ENCODE data around the gene ANKS1A. TPM values are rescaled to one million over a fixed set of nuclear protein-coding genes. Genes with fewer than 3 reads are reported as not detected.
"Not testable (repeated sequence)": the region's sequence is repeated elsewhere in the genome, so short reads cannot be mapped to it uniquely, and the experiment has no call there.

The ANKS1A gene
- polyA plus RNA-seq, 3 donors: 5.4 to 12.7 (median 9.6) TPM

GRCh38 chr6:35128496-35128895, 239.4 kb downstream of the ANKS1A start:
- WGBS, 3 donors: 82 to 91% (median 82%) methylated on average over 3 of the region's 3 CpGs
- no peak overlapping the region for H3K27ac ChIP-seq (ENCODE audit: low read depth, low read length)

DNA sequence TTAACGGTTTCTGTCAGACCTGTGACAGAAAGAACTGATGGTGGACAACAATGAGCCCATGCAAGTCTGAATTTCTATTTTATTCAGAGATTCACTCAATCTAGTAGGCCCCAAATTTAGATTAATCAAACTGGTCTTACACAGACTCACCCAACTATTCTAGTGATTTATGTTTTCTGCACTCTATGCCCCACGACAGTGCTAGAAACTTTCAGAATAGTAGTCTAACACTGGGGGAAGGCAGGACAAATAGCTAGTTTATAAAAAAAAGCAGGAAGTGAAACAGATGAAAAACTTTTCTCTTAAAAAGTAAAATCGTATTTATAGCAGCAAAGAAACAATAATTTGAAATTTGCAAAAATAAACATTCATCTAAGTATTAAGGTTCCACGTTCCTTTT, 247.1 kb downstream of the ANKS1A start:
- WGBS, 3 donors: 59 to 83% (median 64%) methylated on average over 3 of the region's 4 CpGs
- no peak overlapping the region for H3K27ac ChIP-seq (ENCODE audit: low read depth, low read length)

GRCh38 chr6:35138191-35138590, 249.1 kb downstream of the ANKS1A start:
- not testable (repeated sequence) for H3K27ac ChIP-seq (ENCODE audit: low read depth, low read length)
- 64 to 76% (median 68%) methylated on average over 3 of the region's 3 CpGs for WGBS, 3 donors

GRCh38 chr6:35139470-35139869, 250.4 kb downstream of the ANKS1A start:
- WGBS, 3 donors: 29 to 75% (median 69%) methylated on average over 2 of the region's 2 CpGs
- no peak overlapping the region for H3K27ac ChIP-seq (ENCODE audit: low read depth, low read length)

DNA sequence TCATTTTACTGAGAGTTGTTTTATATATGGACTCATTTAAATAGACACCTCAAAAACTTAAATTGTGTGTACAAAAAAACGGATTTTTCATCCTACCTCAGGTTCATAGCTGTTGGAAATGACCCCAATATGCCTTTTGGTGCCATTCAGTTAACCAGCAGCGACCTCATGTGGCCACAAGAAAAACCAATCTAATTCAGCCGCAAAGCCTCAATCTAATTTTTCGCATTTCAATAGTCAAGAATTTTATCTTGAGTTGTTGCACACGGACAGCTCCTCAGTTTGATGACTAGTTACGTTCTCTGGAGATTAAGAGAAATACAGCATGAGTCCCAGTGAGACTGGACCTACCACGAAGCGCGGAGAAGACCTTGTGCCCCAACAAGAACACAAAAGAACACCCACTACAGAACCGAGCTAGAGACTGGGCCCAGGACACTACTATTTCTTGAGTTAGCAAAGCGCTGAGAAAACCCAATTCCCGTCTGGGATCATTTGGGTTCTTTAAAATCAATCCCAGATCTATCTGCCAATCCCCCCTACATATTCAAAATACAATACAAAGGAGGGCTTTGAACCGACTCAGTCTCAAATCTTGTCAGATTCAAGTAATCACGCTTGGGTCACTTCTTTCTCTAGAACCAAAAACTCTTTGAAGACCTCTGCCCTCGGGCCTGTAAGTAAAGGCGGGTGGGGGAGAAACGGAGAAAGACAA, 251.0 kb downstream of the ANKS1A start:
- WGBS, 3 donors: 34 to 39% (median 39%) methylated on average over 17 of the region's 17 CpGs
- H3K27ac ChIP-seq (ENCODE audit: low read depth, low read length): no peak overlapping the region

GRCh38 chr6:35140639-35141006, 251.6 kb downstream of the ANKS1A start:
- no peak overlapping the region for H3K27ac ChIP-seq (ENCODE audit: low read depth, low read length)
- 41 to 45% (median 45%) methylated on average over 15 of the region's 15 CpGs for WGBS, 3 donors

Other genes with a start within 250 kb of the ANKS1A start
- 10 to 100 TPM; 20.7 to 57.0 (median 55.3) TPM for gene ILRUN, start 192.5 kb upstream of the ANKS1A start, polyA plus RNA-seq
- 100 to 1,000 TPM in 2 of 3 donors, 10 to 100 TPM in 1; 72.1 to 120 (median 113) TPM for gene SNRPC, start 131.8 kb upstream of the ANKS1A start, polyA plus RNA-seq
- 1 to 10 TPM; 2.0 to 5.2 (median 4.0) TPM for gene BLTP3A, start 97.2 kb upstream of the ANKS1A start, polyA plus RNA-seq
- 10 to 100 TPM; 20.2 to 36.9 (median 25.5) TPM for gene TAF11, start 1.2 kb upstream of the ANKS1A start, polyA plus RNA-seq